Cardiac muscle cell (in vitro differentiated cells and primary cell): ENCODE data around the gene PLEKHO2. TPM values are rescaled to one million over a fixed set of nuclear protein-coding genes. Genes with fewer than 3 reads are reported as not detected.
A peak's percentile ranks its signal among the peaks of the same experiment; 100 is the strongest.

Experiments
- DNase-seq, 2 donors: peaks; one replicate each; pipeline versions ENCODE4 v3.0.0 to v3.0.0-alpha.2; 2010 to 2017; ENCODE audit warnings: low read depth in 1 of 2, low spot score in 1 of 2
- H3K27ac ChIP-seq: fragments of 200-600 bp; sonication (generic); 2 replicates; pipeline ENCODE4 v1.5.1; 2016
- H3K27me3 ChIP-seq: fragments of 200-600 bp; sonication (generic); 2 replicates; pipeline ENCODE4 v1.6.0; 2016; ENCODE audit warnings: control low read depth
- H3K36me3 ChIP-seq: fragments of 200-600 bp; sonication (generic); 2 replicates; pipeline ENCODE4 v1.5.1; 2016; ENCODE audit warnings: control low read depth
- H3K4me1 ChIP-seq: fragments of 200-600 bp; sonication (generic); 2 replicates; pipeline ENCODE4 v1.8.1; 2017; ENCODE audit warnings: low read depth, mild to moderate bottlenecking, mixed run types
- H3K4me3 ChIP-seq: fragments of 200-600 bp; sonication (generic); 2 replicates; pipeline ENCODE4 v1.5.1; 2016; ENCODE audit warnings: mild to moderate bottlenecking
- H3K9me3 ChIP-seq: fragments of 200-600 bp; sonication (generic); 2 replicates; pipeline ENCODE4 v1.5.1; 2017; ENCODE audit warnings: low read depth, mild to moderate bottlenecking, control low read depth
- polyA plus RNA-seq: library from polyadenylated mRNA; unstranded; fragments of >200 nt; fragmentation: Nextera tagmentation; extraction: Ambion mirVana; gene quantifications from 2 replicates; pipeline ENCODE4 v1.2.1, GENCODE V29; 2016
- total RNA-seq: library from RNA; depleted of rRNA; stranded (reverse); fragments of >200 nt; gene quantifications from 2 replicates; pipeline ENCODE4 v1.2.3, GENCODE V29; 2016
- TF ChIP-seq, protein P1 (sequence below): IDR thresholded peaks from 2 replicates; pipeline ENCODE4 v1.5.1; 2012; ENCODE audit warnings: low read depth, mild to moderate bottlenecking, low read length

The PLEKHO2 gene
- total and polyA plus RNA-seq, 2 experiments from 2014 or later, result 9.3 to 9.4 TPM

DNA sequence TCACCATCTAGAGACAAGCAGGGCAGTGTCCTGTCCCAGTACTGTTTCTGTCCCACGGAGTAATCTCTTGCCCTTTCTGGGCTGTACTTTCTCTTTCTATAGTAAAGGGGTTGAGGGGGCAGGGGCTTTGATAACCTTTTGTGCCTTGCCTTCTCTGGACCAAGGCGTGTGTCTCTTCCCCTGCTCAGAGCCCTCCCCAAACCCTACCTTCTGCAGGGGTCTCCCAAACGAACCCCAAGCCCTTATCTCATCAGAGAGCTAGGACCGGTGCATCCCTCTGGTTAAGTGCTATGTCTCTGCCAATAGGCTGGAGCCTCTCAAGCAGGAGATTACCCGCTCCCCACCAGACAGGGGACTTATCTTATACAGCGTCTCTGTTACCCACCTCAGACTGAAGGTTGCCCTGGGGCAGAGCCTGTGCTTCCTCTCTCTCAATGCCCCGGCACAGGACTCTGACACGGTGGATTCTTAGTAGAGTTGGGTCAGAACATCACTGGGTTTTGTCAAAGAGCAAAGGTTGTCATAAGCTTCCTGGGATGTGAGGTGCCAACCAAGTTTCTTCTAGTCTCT, 2.9 kb downstream of the PLEKHO2 start:
- H3K9me3 ChIP-seq, result no peaks in the 10 kb centered on the region
- no peaks in the 10 kb centered on the region for H3K27me3 ChIP-seq
- peak overlapping the region; percentile 52 for H3K27ac ChIP-seq
- DNase-seq, result no peak
- no peak overlapping the region for H3K4me3 ChIP-seq
- no peaks in the 10 kb centered on the region for H3K36me3 ChIP-seq
- TF ChIP-seq, protein P1, sequence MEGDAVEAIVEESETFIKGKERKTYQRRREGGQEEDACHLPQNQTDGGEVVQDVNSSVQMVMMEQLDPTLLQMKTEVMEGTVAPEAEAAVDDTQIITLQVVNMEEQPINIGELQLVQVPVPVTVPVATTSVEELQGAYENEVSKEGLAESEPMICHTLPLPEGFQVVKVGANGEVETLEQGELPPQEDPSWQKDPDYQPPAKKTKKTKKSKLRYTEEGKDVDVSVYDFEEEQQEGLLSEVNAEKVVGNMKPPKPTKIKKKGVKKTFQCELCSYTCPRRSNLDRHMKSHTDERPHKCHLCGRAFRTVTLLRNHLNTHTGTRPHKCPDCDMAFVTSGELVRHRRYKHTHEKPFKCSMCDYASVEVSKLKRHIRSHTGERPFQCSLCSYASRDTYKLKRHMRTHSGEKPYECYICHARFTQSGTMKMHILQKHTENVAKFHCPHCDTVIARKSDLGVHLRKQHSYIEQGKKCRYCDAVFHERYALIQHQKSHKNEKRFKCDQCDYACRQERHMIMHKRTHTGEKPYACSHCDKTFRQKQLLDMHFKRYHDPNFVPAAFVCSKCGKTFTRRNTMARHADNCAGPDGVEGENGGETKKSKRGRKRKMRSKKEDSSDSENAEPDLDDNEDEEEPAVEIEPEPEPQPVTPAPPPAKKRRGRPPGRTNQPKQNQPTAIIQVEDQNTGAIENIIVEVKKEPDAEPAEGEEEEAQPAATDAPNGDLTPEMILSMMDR, result no peak
- peaks cover 21% of the 10 kb centered on the region for H3K4me1 ChIP-seq

DNA sequence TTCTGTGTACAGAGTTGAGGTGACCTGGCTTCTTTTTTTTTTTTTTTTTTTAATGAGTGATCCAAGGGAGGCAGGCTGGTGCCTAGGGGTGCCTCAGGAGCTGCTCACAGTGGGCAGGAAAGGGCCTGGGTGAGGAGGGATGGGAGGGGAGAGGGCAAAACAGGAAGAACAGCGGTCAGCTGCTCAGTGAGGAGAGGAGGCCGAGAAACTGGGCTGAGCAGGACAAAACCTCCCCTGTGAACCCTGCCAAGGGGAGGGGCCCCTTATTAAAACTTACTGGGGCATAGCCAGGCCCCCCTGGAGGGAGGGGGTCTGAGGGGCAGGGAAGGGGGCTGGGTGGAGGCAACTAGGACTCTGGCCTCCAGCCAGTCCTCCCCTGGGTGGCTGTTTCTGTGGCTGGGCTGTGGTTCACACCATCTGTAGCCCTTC, 3.5 kb downstream of the PLEKHO2 start:
- Histone ChIP-seq H3K4me1 (peaks cover 21% of the 10 kb centered on the region), H3K4me3 (no peak overlapping the region), H3K27me3 (no peaks in the 10 kb centered on the region), H3K27ac (no peak overlapping the region), H3K36me3 (no peaks in the 10 kb centered on the region), H3K9me3 (no peaks in the 10 kb centered on the region)
- TF ChIP-seq, protein P1, result no peak
- peak in 1 of 2 donors; percentile 71 for DNase-seq

DNA sequence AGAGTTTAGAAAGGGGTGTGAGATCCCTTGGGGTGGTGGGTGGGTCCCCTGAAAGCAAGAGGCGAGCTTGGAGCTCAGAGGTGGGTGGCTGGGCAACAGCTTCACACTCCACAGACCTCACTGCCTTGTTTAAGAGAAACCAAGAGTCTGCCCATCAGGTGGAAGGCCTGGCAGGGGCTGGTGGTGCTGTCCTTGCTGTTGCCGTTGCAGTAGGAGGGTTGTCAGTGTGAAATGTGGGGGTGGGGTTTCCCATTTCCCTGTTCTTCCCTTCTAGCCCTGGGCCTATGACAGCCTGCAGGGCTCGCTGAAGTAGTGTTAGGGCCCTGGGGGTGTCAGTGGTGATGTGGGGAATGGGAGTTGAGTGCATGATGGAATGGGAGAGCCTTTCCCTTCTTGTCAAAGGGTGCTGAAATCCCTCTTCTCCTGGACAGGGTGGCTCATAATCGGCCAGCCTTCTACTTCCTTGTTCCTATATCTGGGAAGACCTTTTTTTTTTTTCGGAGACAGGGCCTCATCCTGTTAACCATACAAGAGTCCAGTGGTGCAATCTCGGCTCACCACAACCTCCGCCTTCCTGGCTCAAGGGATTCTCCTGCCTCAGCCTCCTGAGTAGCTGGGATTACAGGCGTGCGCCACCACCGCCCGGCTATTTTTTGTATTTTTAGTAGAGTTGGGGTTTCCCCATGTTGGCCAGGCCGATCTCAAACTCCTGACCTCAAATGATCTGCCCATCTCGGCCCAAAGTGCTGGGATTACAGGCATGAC, 4.3 kb downstream of the PLEKHO2 start:
- no peaks in the 10 kb centered on the region for H3K27me3 ChIP-seq
- no peaks in the 10 kb centered on the region for H3K9me3 ChIP-seq
- H3K27ac ChIP-seq, result no peak overlapping the region
- H3K36me3 ChIP-seq, result no peaks in the 10 kb centered on the region
- TF ChIP-seq, protein P1, result no peak
- peak in 1 of 2 donors; percentile 44 for DNase-seq
- H3K4me3 ChIP-seq, result no peak overlapping the region
- peaks cover 15% of the 10 kb centered on the region for H3K4me1 ChIP-seq

DNA sequence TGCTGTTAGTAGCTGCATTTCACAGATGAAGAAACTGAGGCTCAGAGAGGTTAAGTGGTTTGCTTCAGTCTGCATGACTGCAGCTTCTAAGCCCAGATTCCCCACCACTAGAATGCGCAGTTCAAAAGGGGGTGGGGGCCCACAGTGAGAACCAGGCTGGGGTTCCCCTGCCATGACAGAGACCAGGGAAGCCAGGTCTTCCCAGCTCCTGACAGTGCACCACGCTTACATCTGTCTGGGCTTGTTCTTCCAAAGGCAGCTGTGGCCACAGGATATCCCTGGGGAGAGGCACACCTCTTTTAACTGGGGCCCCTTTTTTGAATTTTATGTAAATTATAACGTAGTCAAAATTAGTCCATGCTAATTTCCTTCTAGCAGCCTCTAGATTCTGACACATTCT, 5.3 kb downstream of the PLEKHO2 start:
- Histone ChIP-seq H3K27ac (no peak overlapping the region), H3K4me3 (no peak overlapping the region), H3K4me1 (peaks cover 15% of the 10 kb centered on the region), H3K36me3 (no peaks in the 10 kb centered on the region), H3K9me3 (no peaks in the 10 kb centered on the region), H3K27me3 (no peaks in the 10 kb centered on the region)
- no peak for DNase-seq
- TF ChIP-seq, protein P1, result no peak

DNA sequence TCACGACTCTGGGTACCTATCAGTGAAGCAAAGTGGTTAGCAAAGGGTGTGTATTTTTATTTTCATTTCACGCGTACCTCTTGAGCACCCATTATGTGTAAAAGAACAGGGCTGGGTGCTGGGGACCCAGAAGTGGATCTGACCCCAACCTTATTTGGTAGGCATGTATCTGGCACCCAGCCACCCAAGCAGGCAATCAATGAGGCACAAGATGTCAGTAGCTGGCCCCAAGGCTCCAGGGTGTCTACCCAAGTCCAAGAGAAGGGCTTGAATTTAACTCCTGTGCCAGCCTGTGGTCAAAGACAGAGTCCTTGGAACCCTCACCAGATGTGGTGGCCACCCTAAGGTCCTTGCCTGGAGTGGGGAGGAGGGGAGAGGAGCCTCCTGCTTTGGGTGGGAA, 5.7 kb downstream of the PLEKHO2 start:
- Histone ChIP-seq H3K4me3 (no peak overlapping the region), H3K4me1 (peaks cover 15% of the 10 kb centered on the region), H3K36me3 (no peaks in the 10 kb centered on the region), H3K27ac (no peak overlapping the region), H3K27me3 (no peaks in the 10 kb centered on the region), H3K9me3 (no peaks in the 10 kb centered on the region)
- no peak for DNase-seq
- TF ChIP-seq, protein P1, result no peak
